NCI-H526 (cell line): Measurements from ENCODE around the gene RASSF4.
A peak's percentile ranks its signal among the peaks of the same experiment; 100 is the strongest.

ENCODE experiments used
- DNase-seq, 2 experiments: peaks; one replicate each; lab custom pipeline; 2025; lab: John Stamatoyannopoulos, UW

Gene RASSF4

GRCh38 chr10:44947371-44948152 is 12.0 kb upstream of the RASSF4 start:
- no peak for DNase-seq

- DNase-seq, result no peak
Observed at GRCh38 chr10:44948642-44949041, 11.0 kb upstream of the RASSF4 start.

GRCh38 chr10:44949127-44949802 is 10.3 kb upstream of the RASSF4 start:
- DNase-seq, result no peak

GRCh38 chr10:44949915-44950314 is 9.7 kb upstream of the RASSF4 start:
- DNase-seq, result no peak

- no peak for DNase-seq
Observed at GRCh38 chr10:44950326-44951225, 9.0 kb upstream of the RASSF4 start.

GRCh38 chr10:44951576-44952226 is 7.9 kb upstream of the RASSF4 start:
- no peak for DNase-seq

GRCh38 chr10:44952779-44953231 is 6.8 kb upstream of the RASSF4 start:
- no peak for DNase-seq

- DNase-seq, result no peak
Observed at GRCh38 chr10:44954042-44954441, 5.6 kb upstream of the RASSF4 start.

- no peak for DNase-seq
Observed at GRCh38 chr10:44954962-44955361, 4.6 kb upstream of the RASSF4 start.

- no peak for DNase-seq
Observed at GRCh38 chr10:44955413-44956070, 4.1 kb upstream of the RASSF4 start.

- DNase-seq, result no peak
Observed at GRCh38 chr10:44956226-44956625, 3.4 kb upstream of the RASSF4 start.

- no peak for DNase-seq
Observed at GRCh38 chr10:44956717-44957706, 2.6 kb upstream of the RASSF4 start.

- DNase-seq, result no peak
Observed at GRCh38 chr10:44958196-44958897, 1.3 kb upstream of the RASSF4 start.

GRCh38 chr10:44958898-44959246 is 730 bp upstream of the RASSF4 start:
- DNase-seq, result no peak

GRCh38 chr10:44960088-44960460 is 472 bp downstream of the RASSF4 start:
- DNase-seq, result peak in 1 of 2 experiments; percentile 34

GRCh38 chr10:44960482-44961229 is 1.1 kb downstream of the RASSF4 start:
- DNase-seq, result no peak

GRCh38 chr10:44961230-44961571 is 1.6 kb downstream of the RASSF4 start:
- DNase-seq, result no peak

- peak in 1 of 2 experiments; percentile 4 for DNase-seq
Observed at GRCh38 chr10:44961931-44962750, 2.5 kb downstream of the RASSF4 start.
